ENCODE results near the gene GOLGA8G.
"Not testable (repeated sequence)": the region's sequence is repeated elsewhere in the genome, so short reads cannot be mapped to it uniquely, and the experiment has no call there.

- TF ChIP-seq CREB5 (CRISPR knock-in tag; IDR thresholded peaks at IDR 0.05; ENCODE audit: low read depth); ARNTL (CRISPR knock-in tag; IDR thresholded peaks at IDR 0.05; ENCODE audit: borderline replicate concordance, low read depth); BACH2 (CRISPR knock-in tag; IDR thresholded peaks at IDR 0.05; ENCODE audit: borderline replicate concordance); POU6F1 (CRISPR knock-in tag; IDR thresholded peaks at IDR 0.05; ENCODE audit: borderline replicate concordance, low read depth); TSHZ2 (CRISPR knock-in tag; IDR thresholded peaks at IDR 0.05); ZFP30 (CRISPR knock-in tag; IDR thresholded peaks at IDR 0.05); ZFP3 (CRISPR knock-in tag; IDR thresholded peaks at IDR 0.05); PPARA (CRISPR knock-in tag; IDR thresholded peaks at IDR 0.05; ENCODE audit: borderline replicate concordance); ISL1 (CRISPR knock-in tag; IDR thresholded peaks at IDR 0.05); ZC3H10 (CRISPR knock-in tag; IDR thresholded peaks at IDR 0.05); TOX (CRISPR knock-in tag; IDR thresholded peaks at IDR 0.05; ENCODE audit: borderline replicate concordance); ZNF70 (CRISPR knock-in tag; IDR thresholded peaks at IDR 0.05); ZNF565 (CRISPR knock-in tag; conservative IDR thresholded peaks at IDR 0.05; ENCODE audit: low read depth); PATZ1 (CRISPR knock-in tag; IDR thresholded peaks at IDR 0.05; ENCODE audit: borderline replicate concordance): not testable (repeated sequence)
These were observed 18.6 kb downstream of the GOLGA8G start for GRCh38 chr15:28514128-28514527.

Data from SK-N-SH treated with all-trans-retinoic acid at 6 μM for 48 hours (cell line).